HG03354 (cell line): ENCODE data around the gene MICAL2.
"Not testable (repeated sequence)": the region's sequence is repeated elsewhere in the genome, so short reads cannot be mapped to it uniquely, and the experiment has no call there.

Experiments used
- ATAC-seq: cut with Tn5 transposase; IDR thresholded peaks from one replicate; pipeline ENCODE4 v1.9.1; 2021; ENCODE audit warnings: mild to moderate bottlenecking; ENCODE audit not compliant: unreplicated experiment, poor library complexity, severe bottlenecking

MICAL2 gene

DNA sequence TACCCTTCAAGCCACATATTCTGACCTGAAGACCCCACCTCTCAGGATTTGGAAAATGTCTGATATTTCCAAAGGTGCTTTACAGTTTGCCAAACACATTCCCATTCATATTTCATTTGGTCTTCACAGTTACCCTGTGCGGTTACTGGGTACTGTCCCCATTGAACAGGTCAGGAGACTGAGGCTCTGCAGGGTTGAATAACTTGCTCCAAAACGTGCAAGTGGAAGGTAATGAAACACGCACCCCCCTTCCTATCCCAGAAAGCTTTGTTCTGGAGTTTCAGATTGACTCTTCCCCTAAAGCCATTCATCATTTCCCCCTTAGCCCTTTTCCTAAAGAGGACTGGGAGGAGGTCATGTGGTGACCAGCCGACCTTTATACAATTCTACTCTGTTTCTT, 18.8 kb downstream of the MICAL2 start:
- ATAC-seq = no peak

DNA sequence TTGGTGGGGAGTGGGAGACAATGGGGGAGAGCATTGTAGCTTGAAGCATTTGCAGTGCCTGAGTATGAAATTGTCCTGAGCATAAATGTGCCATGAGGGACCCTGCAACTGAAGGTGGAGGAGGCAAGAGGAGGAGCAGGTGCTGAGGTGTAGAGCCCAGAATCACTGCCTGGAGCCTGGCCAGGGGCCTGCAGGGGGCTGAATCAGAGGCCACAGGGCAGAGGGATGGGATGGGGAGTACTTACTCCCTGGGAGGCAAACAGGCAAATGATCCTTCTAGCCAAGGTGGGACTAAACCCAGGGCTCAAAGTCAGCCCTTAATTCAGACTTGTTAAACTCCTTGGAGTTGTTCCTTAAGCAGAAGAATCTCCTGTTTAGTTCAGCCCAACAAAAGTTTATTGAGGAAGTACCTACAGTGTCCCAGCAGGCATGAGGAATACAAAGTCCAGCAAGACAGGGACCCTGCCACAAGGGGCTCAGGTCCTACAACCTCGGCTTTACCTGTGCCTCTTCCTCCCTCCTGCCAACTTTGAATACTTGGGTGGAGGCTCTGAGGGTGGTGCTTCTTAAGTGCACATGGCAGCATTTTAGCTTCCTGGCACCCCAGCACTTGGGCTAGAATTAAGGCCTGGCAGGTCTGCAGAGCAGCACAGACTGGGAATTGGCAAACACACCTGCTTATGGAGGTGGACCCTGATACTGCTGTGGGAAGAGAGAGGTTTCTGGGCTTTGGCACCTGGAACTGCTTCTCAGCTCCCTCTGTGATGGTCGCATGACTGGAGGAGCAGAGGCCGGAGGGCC, 20.0 kb downstream of the MICAL2 start:
- no peak for ATAC-seq

DNA sequence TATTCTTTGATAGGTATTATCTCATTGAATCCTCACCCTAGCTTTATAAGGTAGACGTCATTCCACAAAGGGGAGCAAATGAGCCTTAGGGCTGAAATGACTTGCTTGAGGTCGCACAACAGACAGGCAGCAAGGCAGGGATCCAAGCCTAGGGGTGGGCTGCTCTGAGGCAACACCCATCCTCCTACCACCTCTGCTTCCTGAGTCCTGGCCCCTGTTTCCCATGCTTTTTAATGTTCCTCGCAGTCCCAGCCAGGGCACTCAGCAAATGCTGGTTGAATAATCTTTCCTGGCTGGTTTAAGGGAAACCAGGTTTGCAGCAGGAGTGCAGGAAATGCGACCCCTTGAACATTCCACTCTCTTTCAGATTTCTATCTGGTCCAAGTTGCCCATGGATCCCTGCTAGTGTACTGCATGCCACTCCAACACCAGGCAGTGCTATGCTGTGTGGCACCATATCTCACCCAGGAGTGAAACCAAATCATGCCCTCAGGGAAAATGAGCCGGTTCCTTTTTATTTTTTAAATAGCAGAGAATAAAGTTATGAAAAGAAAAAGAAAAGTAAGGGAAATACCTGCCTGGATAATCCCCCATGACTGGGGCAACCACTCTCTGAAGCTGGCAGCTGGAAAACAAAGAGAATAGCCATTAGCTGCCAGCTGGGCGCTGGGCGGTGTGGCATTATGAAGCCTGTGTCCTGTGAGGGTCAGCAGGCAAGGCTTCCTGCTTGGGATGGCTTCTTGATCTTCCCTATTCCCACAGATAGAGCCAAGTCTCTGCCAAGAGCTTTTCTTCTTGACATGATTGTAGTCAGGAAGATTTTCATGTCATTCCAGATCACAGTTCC, 21.8 kb downstream of the MICAL2 start:
- ATAC-seq = no peak

DNA sequence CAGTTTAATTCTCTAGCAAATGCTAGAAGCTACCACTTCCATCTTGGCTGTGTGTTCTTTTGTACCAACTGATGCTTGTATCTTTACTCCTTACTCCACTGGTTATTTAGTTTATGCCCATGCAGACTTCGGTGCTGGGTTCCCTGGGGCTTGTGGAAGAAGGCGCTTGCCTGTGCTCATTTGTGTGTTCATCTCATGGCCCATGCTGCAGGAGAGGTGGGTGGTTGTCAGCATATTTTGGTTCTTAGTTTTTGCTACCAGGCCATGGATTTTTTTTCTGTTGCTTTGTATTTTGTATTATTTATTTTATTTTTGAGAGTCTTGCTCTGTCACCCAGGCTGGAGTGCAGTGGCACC, 22.4 kb downstream of the MICAL2 start:
- no peak for ATAC-seq

DNA sequence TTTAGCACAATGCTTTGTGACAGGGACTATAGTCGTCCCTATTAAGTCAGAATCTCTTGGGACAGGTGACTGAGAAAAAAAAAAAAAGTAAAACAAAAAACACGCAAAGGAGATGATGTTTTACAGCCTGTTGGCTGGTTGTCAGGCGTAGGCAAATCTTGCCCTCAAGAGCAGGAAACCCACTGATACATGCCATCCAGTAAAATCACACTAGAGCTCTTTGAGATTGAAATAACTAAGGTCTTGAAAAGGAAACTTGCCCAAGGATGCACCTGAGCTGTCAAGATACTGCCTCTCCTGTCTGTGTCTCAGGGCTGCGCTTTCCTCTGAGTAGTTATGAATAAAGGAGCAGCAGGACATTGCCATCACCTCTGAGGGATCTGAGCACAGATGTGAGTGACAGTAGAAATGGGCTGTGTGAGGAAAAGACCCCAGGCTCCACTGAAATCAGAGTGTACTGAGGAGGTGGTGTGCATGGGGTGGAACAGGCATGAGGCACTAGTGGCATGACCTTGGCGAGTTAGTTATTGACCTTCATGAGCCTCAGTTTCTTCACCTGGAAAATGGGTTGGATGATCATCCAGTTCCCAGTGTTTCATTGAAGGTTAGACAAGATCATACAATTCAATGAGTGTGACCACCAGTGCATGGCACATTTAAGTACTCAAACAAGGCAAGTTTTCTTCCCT, 23.3 kb downstream of the MICAL2 start:
- no peak for ATAC-seq

DNA sequence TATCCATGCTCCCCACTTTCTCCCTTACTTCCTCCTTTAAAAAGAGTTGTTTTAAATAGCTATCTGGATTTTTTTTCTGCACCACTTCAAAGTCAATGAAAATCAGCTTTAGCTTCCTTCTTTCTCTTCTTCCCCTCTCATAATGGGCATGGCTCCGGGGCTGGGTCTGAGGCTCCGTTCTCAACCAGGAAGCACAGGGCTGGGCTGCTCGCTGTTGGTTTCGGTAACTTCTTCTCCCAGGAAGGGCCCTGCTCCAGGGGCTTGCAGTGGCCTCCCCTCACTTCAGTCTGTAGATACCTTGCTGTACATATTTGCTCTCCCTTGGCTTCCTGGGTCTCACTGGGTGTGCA, 23.8 kb downstream of the MICAL2 start:
- ATAC-seq = no peak

DNA sequence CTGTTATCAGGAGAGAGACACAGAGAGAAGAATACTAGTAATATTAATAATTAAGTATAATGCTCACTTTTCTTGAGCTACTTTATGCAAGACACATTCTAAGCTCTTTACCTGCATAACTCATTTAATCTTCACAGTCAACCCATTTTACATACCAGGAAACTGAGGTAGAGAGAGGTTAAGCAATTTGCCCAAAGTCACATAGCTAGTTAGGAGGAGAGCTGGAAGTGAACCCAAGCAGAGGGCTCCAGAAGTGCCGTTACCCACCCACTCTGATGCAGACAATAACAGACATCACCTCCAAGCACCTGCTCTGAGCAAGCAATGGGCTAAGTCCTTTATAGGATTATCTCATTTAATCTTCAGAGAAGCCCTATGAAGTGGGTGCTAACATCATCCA, 24.8 kb downstream of the MICAL2 start:
- ATAC-seq = no peak

DNA sequence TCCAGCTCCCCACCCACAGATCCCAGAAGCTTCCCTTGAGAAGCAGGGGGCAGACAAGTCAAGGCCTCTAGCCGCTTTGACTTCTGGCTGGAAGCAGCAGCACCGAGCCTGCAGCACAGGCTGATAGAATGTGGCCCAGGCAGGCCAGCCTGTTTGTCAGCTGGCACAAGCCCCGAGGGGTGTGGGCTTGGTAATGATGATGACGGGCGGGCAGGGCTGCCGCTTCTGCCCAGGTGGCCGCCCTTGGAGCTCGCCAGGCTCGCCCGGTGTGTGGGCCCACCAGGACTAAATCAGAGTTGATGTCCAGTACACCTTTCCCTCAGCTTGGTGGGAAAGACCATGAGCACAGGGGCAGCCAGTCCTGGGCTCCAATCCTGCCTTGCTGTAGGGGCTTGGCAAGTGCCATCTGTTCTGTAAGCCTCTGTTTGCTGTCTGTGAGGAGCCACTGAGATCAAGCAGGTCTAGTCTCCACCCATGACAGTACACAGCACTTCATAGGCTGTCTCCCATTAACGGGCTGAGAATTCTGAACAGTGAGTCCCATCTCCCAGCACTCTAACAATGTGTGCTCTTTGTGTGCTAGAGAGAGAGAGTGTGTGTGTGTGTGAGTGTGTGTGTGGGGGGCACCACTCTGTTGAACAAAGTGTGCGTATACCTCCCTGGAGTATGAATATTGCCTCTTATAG, 26.8 kb downstream of the MICAL2 start:
- ATAC-seq = no peak

DNA sequence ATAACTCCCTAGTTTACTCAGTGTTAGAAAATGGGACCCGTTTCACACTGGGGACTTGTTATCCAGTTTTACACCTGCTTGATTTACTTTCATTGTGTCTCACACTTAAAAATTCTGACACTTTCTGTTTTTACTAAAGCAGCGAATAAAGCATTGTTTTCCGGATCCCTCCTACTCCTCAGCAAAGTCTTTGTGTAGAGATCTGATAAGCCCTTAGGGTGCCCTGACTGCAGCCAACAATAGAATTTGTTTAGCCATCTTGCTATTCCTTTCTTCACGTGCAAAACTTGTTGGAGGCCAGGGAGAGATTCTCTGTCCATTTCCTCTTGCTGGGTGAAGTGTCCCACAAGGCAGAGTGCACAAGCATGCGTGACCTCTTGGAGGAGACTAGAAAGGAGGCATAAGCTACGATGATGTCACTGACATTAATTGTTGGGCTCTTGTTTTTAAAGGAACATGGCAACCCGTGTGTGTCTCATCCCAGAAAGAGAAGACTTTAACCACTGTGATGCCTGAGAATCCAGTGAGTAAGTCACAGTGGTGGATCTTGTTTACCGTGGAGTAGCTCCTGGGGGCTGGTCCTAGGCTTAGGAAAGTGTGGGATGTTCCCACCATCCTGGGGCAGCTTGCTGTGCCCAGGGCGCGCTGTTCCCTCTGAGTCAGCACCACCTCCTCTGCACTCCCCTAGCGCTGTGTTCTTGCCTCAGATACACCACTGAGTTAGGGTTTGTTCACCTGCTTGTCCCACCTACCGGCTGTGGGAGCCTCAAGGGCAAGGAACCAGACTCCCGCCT, 27.7 kb downstream of the MICAL2 start:
- ATAC-seq = no peak

DNA sequence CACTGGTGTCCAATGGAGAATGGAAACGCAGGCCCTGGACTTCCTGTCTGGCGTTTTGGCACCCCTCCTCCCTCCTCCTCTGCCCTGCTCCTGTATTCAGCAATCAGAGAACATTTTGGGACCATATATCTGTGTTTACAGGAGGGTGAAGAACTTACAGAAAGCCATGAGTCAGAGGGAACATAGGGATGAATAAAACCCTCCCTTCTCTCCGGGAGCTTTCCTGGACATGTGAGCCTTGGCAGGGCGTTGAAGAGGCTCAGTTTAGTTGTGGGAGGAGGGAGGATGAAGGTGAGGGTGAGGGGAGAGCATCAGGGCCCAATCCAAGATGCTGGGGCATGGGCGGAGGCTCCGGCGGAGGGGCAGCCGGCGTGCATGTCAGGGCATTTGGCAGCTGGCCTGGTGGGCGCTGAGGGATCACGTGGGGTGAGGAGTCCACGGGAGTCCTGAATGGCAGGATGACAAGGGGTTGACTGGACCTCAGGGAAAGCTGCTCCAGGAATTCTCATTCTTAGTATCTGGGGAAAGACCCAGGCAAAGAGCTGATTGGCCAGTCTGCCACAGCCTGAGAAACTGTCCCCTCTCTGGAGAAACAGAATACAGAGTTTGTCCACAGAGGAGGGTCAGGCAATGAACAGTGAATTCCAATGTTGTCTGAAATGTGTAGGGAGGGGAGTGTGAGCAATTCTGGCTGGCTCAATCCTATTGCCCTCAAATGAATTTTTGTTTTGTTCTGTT, 28.9 kb downstream of the MICAL2 start:
- no peak for ATAC-seq

DNA sequence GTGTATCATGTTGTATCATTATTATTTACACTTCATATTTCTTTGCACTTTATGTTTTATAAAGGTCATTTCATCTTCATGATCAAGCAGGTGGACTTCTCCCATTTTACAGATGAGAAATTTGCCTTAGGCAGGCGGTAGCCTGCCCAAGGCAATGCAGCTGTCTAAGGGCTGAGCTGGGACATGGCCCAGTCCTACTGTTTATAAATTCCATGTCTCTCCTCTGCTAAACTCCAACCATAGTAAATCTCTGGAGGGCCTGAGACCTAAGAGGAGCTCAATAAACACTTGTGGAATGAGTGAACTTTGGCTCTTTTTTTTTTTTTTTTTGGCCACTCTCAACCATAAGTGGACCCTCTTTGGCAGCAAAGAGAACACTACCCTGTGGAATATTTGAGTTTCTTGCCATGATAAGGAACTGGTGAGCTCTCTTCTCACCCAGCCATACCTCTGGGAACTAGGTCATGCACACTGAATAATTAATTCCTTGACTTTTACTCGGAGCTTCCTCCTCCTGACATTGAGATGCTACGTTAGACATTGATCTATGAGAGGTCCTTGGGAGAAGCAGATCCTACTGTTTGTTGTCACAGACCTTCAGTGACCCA, 29.9 kb downstream of the MICAL2 start:
- no peak for ATAC-seq

DNA sequence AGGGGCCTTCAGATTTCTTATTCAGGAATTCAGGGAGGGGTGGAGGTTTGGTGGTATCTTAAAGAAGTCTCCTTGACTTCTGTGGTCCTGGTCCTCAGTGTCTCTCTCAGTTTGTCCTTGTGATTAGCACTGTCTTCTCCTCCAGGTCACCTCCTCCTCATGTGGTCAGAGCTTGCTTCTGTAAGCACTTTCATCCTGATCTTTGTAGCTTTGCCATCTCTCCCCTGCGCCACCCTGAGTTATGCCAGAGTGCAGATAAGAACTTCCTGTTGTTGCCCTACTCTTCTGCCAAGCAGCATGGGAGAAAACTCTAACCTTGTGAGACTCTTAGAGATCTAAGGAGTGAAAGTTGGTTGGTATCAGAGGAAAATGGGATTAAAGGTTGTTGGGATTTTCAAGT, 30.9 kb downstream of the MICAL2 start:
- ATAC-seq = no peak

DNA sequence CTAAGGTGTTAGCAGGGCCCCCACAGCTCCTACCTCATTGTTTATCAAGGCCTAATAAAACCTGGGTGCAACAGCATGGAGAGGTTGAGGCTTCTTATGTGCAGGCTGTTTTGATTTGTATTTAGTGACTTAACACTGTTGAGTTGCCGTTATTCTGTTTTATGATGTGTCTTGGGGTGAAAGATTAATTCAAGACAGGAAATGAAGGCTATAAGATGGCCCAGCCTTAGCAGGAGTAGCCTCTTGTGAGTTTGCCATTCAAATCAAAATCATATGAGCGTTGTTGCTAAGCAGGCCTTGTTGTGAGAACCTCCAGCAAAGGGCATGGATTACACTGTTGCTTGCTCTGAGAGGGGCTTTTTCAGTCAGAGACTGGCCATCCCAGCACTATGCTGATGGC, 31.8 kb downstream of the MICAL2 start:
- ATAC-seq = no peak

DNA sequence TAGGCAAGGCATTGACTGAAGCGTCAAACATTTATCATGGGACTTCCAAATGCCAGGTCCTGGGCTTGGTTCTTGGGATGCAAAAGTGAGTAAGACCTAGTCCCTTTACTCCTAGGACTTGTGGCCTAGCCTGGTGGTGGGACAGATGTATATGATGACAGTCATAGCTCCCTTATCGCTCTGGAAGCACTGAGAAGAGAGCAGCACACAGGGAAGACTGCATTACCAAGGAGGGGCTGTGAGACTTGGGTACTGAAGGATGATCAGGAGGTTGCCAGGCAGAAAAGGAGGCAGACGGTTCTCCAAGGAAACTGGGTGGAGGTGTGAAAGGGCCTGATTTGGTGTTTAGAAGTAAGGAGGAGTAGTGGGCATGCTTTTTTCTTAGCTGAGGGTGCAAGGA, 32.5 kb downstream of the MICAL2 start:
- ATAC-seq = no peak

DNA sequence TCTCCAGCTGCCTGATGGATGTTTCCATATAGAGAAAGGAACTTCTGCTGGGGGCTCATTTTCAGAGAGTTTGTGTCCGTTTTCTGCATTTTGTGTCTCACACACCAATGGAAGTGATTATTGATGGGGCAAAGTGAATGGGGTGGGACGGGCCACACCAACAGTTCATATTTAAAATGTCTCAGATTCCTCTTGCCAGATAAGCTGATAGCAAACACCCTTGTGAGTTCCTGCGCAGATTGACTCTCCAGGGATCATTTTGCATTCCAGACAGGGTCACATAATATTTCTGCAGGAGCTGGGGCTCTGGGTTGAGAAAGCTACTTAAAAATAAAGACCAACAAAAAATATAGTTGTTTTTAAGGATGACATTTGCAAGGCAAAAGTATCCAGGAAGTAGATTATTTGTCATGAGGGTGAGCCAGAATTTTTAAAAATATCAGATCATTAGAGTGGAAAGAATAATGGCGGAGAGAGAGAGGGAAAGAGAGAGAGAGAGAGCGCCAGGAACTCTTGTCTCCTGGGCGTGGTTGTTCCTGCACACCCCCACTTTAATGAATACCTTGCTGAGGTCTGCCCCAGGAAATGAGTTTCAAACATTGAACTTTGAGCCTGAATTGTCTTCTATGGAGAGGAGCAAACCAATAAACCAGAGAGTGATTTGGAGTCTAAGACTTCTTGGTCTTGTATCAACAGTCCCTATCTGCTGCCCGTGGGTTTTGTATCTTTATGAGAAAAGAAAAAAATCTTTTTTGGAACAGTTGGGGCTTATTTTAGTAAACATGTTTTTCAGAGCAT, 33.3 kb downstream of the MICAL2 start:
- ATAC-seq = no peak

DNA sequence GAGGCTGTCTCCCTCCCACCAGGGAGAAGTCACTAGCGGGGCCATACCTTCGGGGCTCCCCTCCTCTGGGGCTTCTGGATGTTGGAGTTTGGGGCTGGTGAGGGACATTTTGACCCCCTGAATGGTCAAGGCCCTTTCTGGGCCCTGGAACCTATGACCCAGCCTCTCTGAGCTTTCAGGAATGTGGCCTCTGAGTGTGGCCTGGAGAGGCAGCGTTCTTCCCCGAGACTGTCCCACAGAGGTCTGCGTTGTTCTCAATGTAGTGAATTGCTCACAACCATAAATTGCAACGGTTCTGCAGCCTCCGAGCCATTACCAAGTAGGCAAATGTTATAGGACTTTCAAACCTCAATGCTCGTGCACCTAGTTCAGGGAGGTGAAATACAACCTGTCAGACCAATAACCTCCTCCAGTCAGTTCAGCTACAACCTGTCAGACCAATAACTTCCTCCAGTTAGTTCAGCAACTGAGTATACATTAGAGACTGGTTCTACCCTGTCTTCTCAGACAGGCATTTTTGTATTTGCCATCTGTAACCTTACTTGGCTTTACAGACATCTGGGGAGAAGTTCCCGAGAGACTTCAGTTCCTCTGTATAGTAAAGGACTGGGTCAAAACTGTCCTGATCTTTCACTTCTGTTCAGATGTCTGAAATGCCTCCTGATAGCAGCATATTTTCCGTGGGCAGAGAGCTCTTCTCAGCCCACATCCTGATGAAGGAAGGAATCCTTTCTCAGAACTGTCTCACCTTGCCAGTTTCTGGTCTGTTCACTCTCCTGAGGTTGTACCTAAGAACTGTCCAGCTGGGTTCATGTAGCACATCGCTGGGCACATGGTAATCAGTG, 34.2 kb downstream of the MICAL2 start:
- ATAC-seq = no peak

DNA sequence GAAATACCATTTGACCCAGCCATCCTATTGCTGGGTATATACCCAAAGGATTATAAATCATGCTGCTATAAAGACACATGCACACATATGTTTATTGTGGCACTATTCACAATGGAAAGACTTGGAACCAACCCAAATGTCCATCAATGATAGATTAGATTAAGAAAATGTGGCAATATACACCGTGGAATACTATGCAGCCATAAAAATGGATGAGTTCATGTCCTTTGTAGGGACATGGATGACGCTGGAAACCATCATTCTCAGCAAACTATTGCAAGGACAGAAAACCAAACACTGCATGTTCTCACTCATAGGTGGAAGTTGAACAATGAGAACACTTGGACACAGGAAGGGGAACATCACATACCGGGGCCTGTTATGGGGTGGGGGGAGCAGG, 36.3 kb downstream of the MICAL2 start:
- ATAC-seq = not testable (repeated sequence)
